Measurements from ENCODE around the gene CD180.

The CD180 gene

DNA sequence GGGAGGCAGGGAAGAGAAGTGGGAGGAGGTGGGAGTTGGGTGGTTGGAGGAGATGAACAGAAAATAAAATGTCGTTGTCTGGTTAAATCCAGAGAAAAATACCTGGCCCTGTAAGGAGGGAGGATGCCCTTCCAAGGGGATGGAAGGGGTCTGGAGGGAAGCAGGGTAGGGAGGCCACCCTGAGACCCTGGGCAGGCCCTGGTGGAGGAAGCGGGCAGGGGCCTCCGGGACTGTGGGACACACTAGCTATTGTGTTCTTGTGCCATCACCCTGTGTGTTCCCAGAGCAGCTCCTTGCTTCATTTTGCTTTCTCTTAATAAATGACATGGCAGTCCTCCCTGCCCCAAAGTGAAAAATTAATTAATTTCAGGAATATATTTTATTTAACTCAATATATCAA is 11.8 kb upstream of the CD180 start:
- DNase-seq, result no peak
- Mint-ChIP-seq H3K9me3 (peaks cover 4% of the 10 kb centered on the region), H3K4me3 (no peak overlapping the region), H3K27ac (no peak overlapping the region), H3K4me1 (peaks cover 62% of the 10 kb centered on the region), H3K27me3 (ENCODE audit: low read depth, poor library complexity) (peaks cover 5% of the 10 kb centered on the region), H3K36me3 (ENCODE audit: low read depth) (no peaks in the 10 kb centered on the region)
- no peak for TF ChIP-seq CTCF (IDR thresholded peaks at IDR 0.05)

- no peak overlapping the region for H3K27ac Mint-ChIP-seq
- no peak overlapping the region for H3K4me3 Mint-ChIP-seq
- H3K9me3 Mint-ChIP-seq, result peaks cover 1% of the 10 kb centered on the region
- no peaks in the 10 kb centered on the region for H3K36me3 Mint-ChIP-seq (ENCODE audit: low read depth)
- TF ChIP-seq CTCF (IDR thresholded peaks at IDR 0.05), result no peak
- H3K4me1 Mint-ChIP-seq, result peaks cover 67% of the 10 kb centered on the region
- DNase-seq, result no peak
- peaks cover 5% of the 10 kb centered on the region for H3K27me3 Mint-ChIP-seq (ENCODE audit: low read depth, poor library complexity)
Observed at GRCh38 chr5:67206929-67207328, 10.3 kb upstream of the CD180 start.

DNA sequence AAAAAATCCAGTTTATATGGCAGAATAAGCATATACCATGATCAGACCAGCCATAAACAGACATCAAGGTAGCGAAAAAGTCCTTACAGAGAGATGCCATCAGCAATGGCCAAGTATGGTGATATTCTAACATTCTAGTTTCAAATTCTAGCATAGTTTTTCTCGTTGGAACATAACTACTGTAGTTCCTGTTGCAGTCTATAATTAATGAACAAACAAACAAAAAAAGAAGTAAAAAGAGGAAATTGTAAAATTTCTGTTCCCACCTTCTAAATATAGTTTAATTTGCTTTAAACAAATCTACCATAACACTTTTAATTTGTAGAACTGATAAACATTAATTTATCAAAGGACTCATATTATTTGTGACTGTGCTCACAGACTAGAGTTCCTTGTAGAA is 9.9 kb upstream of the CD180 start:
- no peak for DNase-seq
- no peaks in the 10 kb centered on the region for H3K36me3 Mint-ChIP-seq (ENCODE audit: low read depth)
- H3K9me3 Mint-ChIP-seq, result peaks cover 6% of the 10 kb centered on the region
- no peak overlapping the region for H3K4me3 Mint-ChIP-seq
- peaks cover 5% of the 10 kb centered on the region for H3K27me3 Mint-ChIP-seq (ENCODE audit: low read depth, poor library complexity)
- no peak overlapping the region for H3K27ac Mint-ChIP-seq
- H3K4me1 Mint-ChIP-seq, result peaks cover 67% of the 10 kb centered on the region
- no peak for TF ChIP-seq CTCF (IDR thresholded peaks at IDR 0.05)

DNA sequence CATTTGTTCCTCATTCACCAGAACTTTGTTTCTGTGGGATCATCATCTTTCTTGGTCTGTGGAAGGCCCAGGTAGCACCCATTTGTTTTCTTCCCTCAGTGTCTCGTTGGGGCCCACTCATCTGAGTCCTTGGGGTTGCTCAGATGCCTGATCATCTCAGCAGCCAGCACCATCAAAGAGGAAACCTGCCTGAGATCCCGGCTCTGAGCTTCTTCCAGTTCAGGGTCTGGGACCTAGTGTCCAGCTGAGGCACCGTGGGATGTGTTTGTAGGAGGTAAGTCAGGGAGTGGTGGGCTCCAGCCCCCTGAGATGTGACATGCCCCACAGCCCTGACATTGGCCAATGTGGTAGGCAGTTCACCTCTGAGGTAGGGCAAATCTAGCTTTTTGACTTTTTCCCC is 9.4 kb upstream of the CD180 start:
- Mint-ChIP-seq H3K36me3 (ENCODE audit: low read depth) (peaks cover 5% of the 10 kb centered on the region), H3K9me3 (peaks cover 11% of the 10 kb centered on the region), H3K27me3 (ENCODE audit: low read depth, poor library complexity) (peaks cover 5% of the 10 kb centered on the region), H3K4me3 (no peak overlapping the region), H3K4me1 (peaks cover 67% of the 10 kb centered on the region), H3K27ac (no peak overlapping the region)
- DNase-seq, result no peak
- TF ChIP-seq CTCF (IDR thresholded peaks at IDR 0.05), result no peak

GRCh38 chr5:67204821-67205220 is 8.2 kb upstream of the CD180 start:
- no peak for TF ChIP-seq CTCF (IDR thresholded peaks at IDR 0.05)
- peak overlapping the region; percentile 82 for H3K27ac Mint-ChIP-seq

DNA sequence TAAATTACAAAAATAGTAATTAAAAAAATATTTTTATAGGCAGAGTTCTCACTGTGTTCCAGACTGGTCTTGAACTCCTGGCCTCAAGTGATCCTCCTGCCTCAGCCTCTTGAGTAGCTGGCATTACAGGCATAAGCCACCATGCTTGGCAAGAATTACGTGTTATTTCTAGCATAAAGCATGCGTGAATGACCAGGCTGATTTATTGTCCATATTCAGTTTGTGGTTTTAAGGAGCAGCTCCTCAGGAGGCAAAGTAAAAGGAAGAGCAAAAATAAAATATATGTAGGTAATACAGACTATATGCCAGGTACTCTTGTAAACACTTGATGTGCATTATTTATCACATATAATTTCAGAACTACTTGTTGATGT is 7.1 kb upstream of the CD180 start:
- Mint-ChIP-seq H3K9me3 (peaks cover 14% of the 10 kb centered on the region), H3K36me3 (ENCODE audit: low read depth) (peaks cover 7% of the 10 kb centered on the region), H3K4me1 (peaks cover 49% of the 10 kb centered on the region), H3K27me3 (ENCODE audit: low read depth, poor library complexity) (no peaks in the 10 kb centered on the region), H3K27ac (no peak overlapping the region), H3K4me3 (no peak overlapping the region)
- no peak for TF ChIP-seq CTCF (IDR thresholded peaks at IDR 0.05)
- DNase-seq, result no peak

More at GRCh38 chr5:67204821-67205220, 8.2 kb upstream of the CD180 start:
- DNase-seq, result no peak
- Mint-ChIP-seq H3K9me3 (peaks cover 14% of the 10 kb centered on the region), H3K36me3 (ENCODE audit: low read depth) (peaks cover 7% of the 10 kb centered on the region), H3K4me1 (peaks cover 60% of the 10 kb centered on the region), H3K4me3 (peak overlapping the region; percentile 3), H3K27me3 (ENCODE audit: low read depth, poor library complexity) (peaks cover 4% of the 10 kb centered on the region)
